ENCODE results near the gene NCR3LG1.

The NCR3LG1 gene

GRCh38 chr11:17376493-17376892 is 24.9 kb downstream of the NCR3LG1 start:
- TF ChIP-seq, protein P1, sequence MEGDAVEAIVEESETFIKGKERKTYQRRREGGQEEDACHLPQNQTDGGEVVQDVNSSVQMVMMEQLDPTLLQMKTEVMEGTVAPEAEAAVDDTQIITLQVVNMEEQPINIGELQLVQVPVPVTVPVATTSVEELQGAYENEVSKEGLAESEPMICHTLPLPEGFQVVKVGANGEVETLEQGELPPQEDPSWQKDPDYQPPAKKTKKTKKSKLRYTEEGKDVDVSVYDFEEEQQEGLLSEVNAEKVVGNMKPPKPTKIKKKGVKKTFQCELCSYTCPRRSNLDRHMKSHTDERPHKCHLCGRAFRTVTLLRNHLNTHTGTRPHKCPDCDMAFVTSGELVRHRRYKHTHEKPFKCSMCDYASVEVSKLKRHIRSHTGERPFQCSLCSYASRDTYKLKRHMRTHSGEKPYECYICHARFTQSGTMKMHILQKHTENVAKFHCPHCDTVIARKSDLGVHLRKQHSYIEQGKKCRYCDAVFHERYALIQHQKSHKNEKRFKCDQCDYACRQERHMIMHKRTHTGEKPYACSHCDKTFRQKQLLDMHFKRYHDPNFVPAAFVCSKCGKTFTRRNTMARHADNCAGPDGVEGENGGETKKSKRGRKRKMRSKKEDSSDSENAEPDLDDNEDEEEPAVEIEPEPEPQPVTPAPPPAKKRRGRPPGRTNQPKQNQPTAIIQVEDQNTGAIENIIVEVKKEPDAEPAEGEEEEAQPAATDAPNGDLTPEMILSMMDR (IDR thresholded peaks at IDR 0.05; ENCODE audit: unreplicated experiment in 3 of 3): no peak
- Mint-ChIP-seq H3K4me1 (no peaks in the 10 kb centered on the region), H3K27me3 (ENCODE audit: low read depth) (peaks cover 3% of the 10 kb centered on the region), H3K27ac (no peak overlapping the region), H3K4me3 (no peak overlapping the region), H3K36me3 (ENCODE audit: low read depth) (peaks cover 24% of the 10 kb centered on the region), H3K9me3 (peaks cover 41% of the 10 kb centered on the region)

- peaks cover 5% of the 10 kb centered on the region for H3K27me3 Mint-ChIP-seq (ENCODE audit: low read depth)
- no peak overlapping the region for H3K4me3 Mint-ChIP-seq
- no peak overlapping the region for H3K27ac Mint-ChIP-seq
- no peaks in the 10 kb centered on the region for H3K4me1 Mint-ChIP-seq
- peaks cover 8% of the 10 kb centered on the region for H3K36me3 Mint-ChIP-seq (ENCODE audit: low read depth)
- TF ChIP-seq, protein P1 (IDR thresholded peaks at IDR 0.05; ENCODE audit: unreplicated experiment in 3 of 3): no peak
- H3K9me3 Mint-ChIP-seq: peaks cover 21% of the 10 kb centered on the region
Observed at GRCh38 chr11:17378655-17379054, 27.1 kb downstream of the NCR3LG1 start.

DNA sequence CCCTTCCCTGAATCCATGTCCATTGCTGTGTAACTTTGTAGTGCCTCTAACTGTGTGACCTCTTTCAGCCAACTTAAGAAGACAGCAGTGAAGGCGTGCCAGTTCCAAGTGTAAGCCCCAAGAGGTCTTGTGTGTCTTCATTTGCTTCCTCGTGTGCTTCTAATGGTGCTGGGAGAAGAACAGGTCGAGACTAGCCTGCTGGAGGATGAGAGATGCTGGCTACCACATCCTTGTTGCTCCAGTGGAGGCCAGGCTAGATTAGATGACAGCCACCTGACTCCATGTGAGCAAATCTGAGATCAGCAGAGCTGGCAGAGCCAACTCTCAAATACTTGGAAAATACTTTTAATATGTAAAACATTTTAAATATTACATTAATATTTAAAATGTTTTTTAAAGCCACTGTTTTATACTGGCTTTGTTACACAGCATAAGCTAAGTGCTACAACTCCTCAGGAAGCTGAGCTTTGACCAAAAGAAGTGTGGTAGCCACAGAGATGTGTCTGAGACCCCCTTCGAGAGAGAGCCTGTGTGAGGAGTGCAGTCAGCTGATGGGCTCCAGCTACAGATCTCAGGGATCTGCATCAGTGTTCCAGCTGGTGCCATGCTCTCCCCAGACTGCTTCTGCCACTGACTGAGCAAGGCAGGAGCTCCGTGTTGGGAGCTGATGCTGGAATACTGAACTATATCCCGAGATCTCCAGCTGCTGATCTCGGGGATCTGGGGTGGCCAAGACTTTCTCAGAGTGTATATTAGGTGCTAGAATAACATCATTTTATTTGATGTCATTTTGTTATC is 28.0 kb downstream of the NCR3LG1 start:
- Mint-ChIP-seq H3K4me3 (no peak overlapping the region), H3K9me3 (peaks cover 14% of the 10 kb centered on the region), H3K27ac (no peak overlapping the region), H3K4me1 (no peaks in the 10 kb centered on the region), H3K36me3 (ENCODE audit: low read depth) (peaks cover 4% of the 10 kb centered on the region), H3K27me3 (ENCODE audit: low read depth) (peaks cover 9% of the 10 kb centered on the region)
- TF ChIP-seq, protein P1 (IDR thresholded peaks at IDR 0.05; ENCODE audit: unreplicated experiment in 3 of 3): no peak

- H3K9me3 Mint-ChIP-seq: peaks cover 9% of the 10 kb centered on the region
- no peaks in the 10 kb centered on the region for H3K4me1 Mint-ChIP-seq
- peaks cover 4% of the 10 kb centered on the region for H3K36me3 Mint-ChIP-seq (ENCODE audit: low read depth)
- no peak overlapping the region for H3K27ac Mint-ChIP-seq
- no peak overlapping the region for H3K4me3 Mint-ChIP-seq
- TF ChIP-seq, protein P1 (IDR thresholded peaks at IDR 0.05; ENCODE audit: unreplicated experiment in 3 of 3): no peak
- H3K27me3 Mint-ChIP-seq (ENCODE audit: low read depth): peaks cover 10% of the 10 kb centered on the region
Observed at GRCh38 chr11:17381156-17381555, 29.6 kb downstream of the NCR3LG1 start.

DNA sequence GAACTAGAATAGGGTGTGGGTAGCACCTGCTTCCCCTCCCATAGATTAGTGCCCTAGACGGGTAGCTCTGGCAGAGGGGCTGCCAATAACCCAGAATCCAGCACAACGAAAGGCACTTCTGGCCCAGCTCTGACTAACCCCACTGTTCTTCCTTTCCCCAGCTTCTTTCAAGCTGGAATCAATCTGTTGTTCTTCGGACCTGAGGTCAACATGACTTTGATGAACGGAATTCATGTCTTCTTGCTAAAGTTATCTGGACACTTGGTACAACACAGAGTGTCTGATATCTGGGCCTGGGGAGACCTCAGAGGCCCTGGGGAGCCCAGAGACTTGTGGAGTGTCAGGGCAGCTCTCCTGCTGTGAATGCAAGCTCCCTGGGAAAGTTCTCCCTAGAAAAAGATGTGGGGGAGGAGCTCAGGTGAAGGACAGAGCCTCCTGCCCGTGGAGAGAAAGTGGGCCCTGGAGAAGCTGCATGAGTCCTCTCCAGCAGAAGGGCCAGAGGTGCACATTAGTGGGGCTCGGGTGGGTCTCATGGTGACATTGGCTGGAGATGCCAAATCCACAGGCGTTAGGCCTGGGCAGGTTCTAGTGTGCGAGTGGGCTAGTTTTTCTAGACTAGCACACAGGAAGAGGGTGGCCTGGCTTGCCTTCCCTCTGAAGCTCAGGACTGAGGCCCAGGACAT is 30.6 kb downstream of the NCR3LG1 start:
- Mint-ChIP-seq H3K27me3 (ENCODE audit: low read depth) (peaks cover 20% of the 10 kb centered on the region), H3K9me3 (peaks cover 9% of the 10 kb centered on the region), H3K36me3 (ENCODE audit: low read depth) (peaks cover 4% of the 10 kb centered on the region), H3K27ac (no peak overlapping the region), H3K4me1 (no peaks in the 10 kb centered on the region), H3K4me3 (no peak overlapping the region)
- TF ChIP-seq, protein P1 (IDR thresholded peaks at IDR 0.05; ENCODE audit: unreplicated experiment in 3 of 3): no peak

All from nephron (organoid).